Testis (tissue), 2 donors: ENCODE results near the gene LRRC7.

Source experiments
- CTCF ChIP-seq, 3 experiments: fragments of 450-650 bp in 2 of 3; fragments of 200-600 bp in 1 of 3; sonication (generic) in 1 of 3; IDR thresholded peaks; one replicate each; pipeline ENCODE4 v1.5.1; 2016 to 2019; ENCODE audit warnings: antibody characterized with exemption in 3 of 3, mild to moderate bottlenecking in 2 of 3, moderate library complexity in 1 of 3
- POLR2A ChIP-seq: fragments of 450-650 bp; IDR thresholded peaks from one replicate; pipeline ENCODE4 v1.6.1; 2017; ENCODE audit warnings: antibody characterized with exemption, mild to moderate bottlenecking, moderate library complexity

- TF ChIP-seq POLR2A (no peak), CTCF (IDR thresholded peaks at IDR 0.05) (no peak)
These were observed 320.9 kb downstream of the LRRC7 start for GRCh38 chr1:69888657-69889056.
